Thoracic aorta (tissue), 2 donors: ENCODE data around the gene ATP1A1. TPM values are rescaled to one million over a fixed set of nuclear protein-coding genes. Genes with fewer than 3 reads are reported as not detected.

Source experiments
- ATAC-seq: fragments of 150-250 bp; one replicate; pipeline ENCODE4 v1.8.0; 2017; ENCODE audit warnings: low read depth; ENCODE audit not compliant: insufficient number of reproducible peaks, low FRiP score
- DNase-seq: peaks from one replicate; pipeline ENCODE4 v3.0.0-alpha.2; 2020; ENCODE audit warnings: low spot score
- H3K27ac ChIP-seq, 2 donors: fragments of 200-600 bp; sonication (generic); 1 replicate in 1 of 2; 2 replicates in 1 of 2; pipeline ENCODE4 v1.5.1; 2016; ENCODE audit warnings: mild to moderate bottlenecking in 2 of 2, moderate library complexity in 2 of 2
- H3K27me3 ChIP-seq: fragments of 200-600 bp; sonication (generic); replicated peaks from 2 replicates; pipeline ENCODE4 v1.6.0; 2016; ENCODE audit warnings: mild to moderate bottlenecking; ENCODE audit not compliant: insufficient read depth
- H3K36me3 ChIP-seq: fragments of 200-600 bp; sonication (generic); one replicate; pipeline ENCODE4 v1.5.1; 2016
- H3K4me1 ChIP-seq, 2 donors: fragments of 200-600 bp; sonication (generic); 1 replicate in 1 of 2; 2 replicates in 1 of 2; pipeline versions ENCODE4 v1.5.1 to v1.6.0; 2016; ENCODE audit warnings: low read depth in 2 of 2, mild to moderate bottlenecking in 1 of 2; ENCODE audit not compliant: control insufficient read depth in 1 of 2
- H3K4me3 ChIP-seq: fragments of 200-600 bp; sonication (generic); 2 replicates; pipeline ENCODE4 v1.5.1; 2016; ENCODE audit warnings: mild to moderate bottlenecking
- H3K9me3 ChIP-seq: fragments of 200-600 bp; sonication (generic); 2 replicates; pipeline ENCODE4 v1.5.1; 2016
- total RNA-seq, 2 donors: library from RNA; depleted of rRNA; stranded (reverse); fragments of >200 nt; gene quantifications; one replicate each; pipeline versions ENCODE4 v1.1.0 to v1.2.3, GENCODE V29; 2016
- TF ChIP-seq, protein P1 (sequence below): fragments of 200-600 bp; sonication (generic); IDR thresholded peaks from one replicate; pipeline ENCODE4 v1.5.1; 2019; ENCODE audit warnings: antibody characterized with exemption

ATP1A1 gene
- total RNA-seq, 2 donors from 2014 or later: 244 to 310 TPM

DNA sequence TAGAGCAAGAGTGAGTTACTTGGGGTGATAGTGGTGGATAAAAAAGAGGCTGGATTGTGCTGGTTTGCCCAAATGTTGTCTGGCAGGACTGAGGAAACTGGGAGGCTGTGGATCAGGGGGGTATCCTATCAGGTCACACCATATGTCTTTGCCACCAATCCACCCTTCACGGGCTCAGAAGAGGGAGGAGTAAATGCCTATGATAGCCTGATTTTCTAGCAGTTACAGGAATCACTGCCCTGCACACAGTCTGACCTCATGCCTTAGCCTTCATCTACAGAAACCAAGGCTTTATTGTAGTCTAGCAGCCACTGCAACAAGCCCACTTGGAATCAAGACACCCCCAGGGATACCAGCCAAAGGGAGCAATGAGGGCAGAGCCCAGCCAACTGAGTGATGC, 51.8 kb downstream of the ATP1A1 start:
- DNase-seq (no peak), ATAC-seq (no peak)
- no peak overlapping the region for H3K27ac ChIP-seq
- H3K36me3 ChIP-seq: no peaks in the 10 kb centered on the region
- H3K4me1 ChIP-seq: no peaks in the 10 kb centered on the region
- H3K4me3 ChIP-seq: no peak overlapping the region
- H3K9me3 ChIP-seq: no peaks in the 10 kb centered on the region
- no peaks in the 10 kb centered on the region for H3K27me3 ChIP-seq
- TF ChIP-seq, protein P1, sequence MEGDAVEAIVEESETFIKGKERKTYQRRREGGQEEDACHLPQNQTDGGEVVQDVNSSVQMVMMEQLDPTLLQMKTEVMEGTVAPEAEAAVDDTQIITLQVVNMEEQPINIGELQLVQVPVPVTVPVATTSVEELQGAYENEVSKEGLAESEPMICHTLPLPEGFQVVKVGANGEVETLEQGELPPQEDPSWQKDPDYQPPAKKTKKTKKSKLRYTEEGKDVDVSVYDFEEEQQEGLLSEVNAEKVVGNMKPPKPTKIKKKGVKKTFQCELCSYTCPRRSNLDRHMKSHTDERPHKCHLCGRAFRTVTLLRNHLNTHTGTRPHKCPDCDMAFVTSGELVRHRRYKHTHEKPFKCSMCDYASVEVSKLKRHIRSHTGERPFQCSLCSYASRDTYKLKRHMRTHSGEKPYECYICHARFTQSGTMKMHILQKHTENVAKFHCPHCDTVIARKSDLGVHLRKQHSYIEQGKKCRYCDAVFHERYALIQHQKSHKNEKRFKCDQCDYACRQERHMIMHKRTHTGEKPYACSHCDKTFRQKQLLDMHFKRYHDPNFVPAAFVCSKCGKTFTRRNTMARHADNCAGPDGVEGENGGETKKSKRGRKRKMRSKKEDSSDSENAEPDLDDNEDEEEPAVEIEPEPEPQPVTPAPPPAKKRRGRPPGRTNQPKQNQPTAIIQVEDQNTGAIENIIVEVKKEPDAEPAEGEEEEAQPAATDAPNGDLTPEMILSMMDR: no peak

DNA sequence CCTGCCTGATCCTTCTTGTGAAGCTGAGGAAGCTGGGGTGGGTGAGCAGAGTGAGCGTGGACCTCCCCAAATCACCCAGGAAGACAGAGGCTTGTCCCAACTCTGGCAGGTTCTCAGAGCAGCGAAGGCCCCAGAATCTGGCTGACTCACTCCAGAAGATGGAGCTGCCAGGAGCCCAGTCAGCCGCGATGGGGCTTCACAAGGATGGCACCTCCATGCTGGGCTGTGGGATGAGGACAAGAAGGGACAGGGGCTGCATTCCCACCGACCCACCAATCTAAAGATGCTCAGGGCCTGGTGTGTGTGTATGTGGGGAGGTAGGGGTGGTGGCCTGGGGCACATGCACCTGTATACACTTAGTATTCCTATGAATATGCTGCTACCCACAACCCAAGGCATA, 52.9 kb downstream of the ATP1A1 start:
- no peaks in the 10 kb centered on the region for H3K4me1 ChIP-seq
- H3K27me3 ChIP-seq: no peaks in the 10 kb centered on the region
- no peak for DNase-seq
- no peak for ATAC-seq
- no peak overlapping the region for H3K27ac ChIP-seq
- H3K9me3 ChIP-seq: no peaks in the 10 kb centered on the region
- no peak overlapping the region for H3K4me3 ChIP-seq
- TF ChIP-seq, protein P1: no peak
- H3K36me3 ChIP-seq: no peaks in the 10 kb centered on the region

DNA sequence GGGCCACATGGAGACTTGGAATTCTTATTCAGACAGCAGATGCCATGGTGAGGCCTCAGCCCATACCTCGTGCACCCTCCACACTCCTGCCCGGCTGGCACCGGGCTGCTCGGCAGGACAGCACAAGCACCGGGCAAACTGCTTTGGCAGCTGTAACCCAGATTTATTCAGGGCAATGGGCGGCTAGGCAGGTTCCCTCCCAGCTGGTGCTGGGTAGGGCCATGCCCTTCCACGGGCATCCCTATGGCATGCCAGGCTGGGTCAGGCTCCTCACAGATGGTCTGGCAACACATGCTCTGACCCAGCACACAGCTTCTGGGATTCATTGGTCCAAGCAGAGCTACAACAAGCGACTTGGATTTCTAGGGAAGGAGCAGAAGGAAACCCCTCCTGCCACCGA, 53.4 kb downstream of the ATP1A1 start:
- H3K4me3 ChIP-seq: no peak overlapping the region
- ATAC-seq: no peak
- H3K27ac ChIP-seq: no peak overlapping the region
- DNase-seq: no peak
- TF ChIP-seq, protein P1: no peak
- no peaks in the 10 kb centered on the region for H3K9me3 ChIP-seq
- H3K4me1 ChIP-seq: no peaks in the 10 kb centered on the region
- no peaks in the 10 kb centered on the region for H3K27me3 ChIP-seq
- H3K36me3 ChIP-seq: no peaks in the 10 kb centered on the region

DNA sequence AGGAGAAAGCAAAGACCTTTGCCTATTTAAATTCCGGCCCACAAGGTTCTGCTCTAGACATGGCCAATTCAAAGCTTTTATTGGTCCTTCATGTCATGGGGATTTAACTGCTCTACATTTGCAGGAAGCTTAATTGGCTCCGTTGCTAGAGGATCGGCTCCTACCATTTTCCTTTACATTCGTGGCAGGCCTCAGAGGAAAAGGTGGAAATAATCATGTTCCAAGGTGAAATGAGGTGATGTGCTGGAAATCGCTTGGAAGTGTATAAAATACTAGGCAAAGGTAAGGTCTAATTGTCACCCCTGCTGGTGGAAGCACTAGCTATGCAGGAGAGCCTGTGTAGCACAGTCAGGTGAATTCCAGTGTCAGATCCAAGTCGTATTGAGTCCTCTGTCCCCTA, 55.5 kb downstream of the ATP1A1 start:
- Histone ChIP-seq H3K36me3 (no peaks in the 10 kb centered on the region), H3K4me1 (no peaks in the 10 kb centered on the region), H3K27me3 (no peaks in the 10 kb centered on the region), H3K4me3 (no peak overlapping the region), H3K27ac (no peak overlapping the region), H3K9me3 (no peaks in the 10 kb centered on the region)
- TF ChIP-seq, protein P1: no peak
- DNase-seq (no peak), ATAC-seq (no peak)

DNA sequence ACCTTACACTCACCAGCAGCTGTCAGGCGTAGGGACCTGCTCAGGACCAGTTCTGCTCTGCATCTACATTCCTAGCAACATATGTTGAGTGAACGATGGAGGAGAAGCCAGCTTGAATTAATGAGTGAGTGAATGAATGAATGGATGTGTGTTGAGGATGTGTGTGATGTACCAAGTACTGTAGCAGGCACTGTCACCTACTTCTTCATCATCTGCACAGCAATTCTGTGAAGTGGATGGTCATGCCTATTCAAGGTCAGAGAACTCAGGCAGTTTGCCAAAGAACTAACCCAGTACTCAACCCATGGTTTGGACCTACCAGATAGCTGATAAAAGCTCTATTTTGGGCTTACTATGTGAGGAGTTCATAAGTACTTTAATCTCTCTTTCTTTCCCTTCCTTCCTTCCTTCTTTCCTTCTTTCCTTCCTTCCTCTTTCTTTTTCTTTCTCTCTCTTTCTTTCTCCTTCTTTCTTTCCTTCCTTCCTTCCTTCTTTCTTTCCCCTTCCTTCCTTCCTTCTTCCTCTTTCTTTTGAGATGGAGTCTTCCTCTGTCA, 56.9 kb downstream of the ATP1A1 start:
- Histone ChIP-seq H3K4me3 (no peak overlapping the region), H3K9me3 (no peaks in the 10 kb centered on the region), H3K36me3 (no peaks in the 10 kb centered on the region), H3K27ac (no peak overlapping the region), H3K27me3 (no peaks in the 10 kb centered on the region), H3K4me1 (no peaks in the 10 kb centered on the region)
- DNase-seq (no peak), ATAC-seq (no peak)
- TF ChIP-seq, protein P1: no peak
